ENCODE results near the gene MKS1.

MKS1 gene

DNA sequence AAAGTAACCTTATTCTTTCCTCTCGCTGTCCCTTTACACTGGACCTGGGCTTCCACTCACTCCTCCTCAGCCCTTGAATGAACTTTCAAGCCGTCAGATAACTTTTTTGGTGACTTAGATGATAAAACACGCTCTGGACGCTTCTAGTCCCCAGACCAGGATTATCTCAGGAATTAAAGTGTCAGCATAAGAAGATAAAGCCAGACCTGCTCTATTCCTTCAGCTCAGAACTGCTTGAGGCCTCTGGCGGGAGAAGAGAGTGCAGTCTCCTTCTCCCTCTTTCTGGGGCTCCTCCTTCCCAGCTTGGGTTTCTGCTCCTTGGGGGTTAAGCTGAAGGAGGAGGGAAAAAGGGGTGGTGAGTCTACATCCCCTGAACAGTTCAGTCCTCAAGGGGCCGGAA is 25.9 kb upstream of the MKS1 start:
- H3K4me3 ChIP-seq (ENCODE audit: low read depth, low read length, poor library complexity, severe bottlenecking), result no peak overlapping the region
- H3K9me2 ChIP-seq (ENCODE audit: low read depth, low read length), result no peaks in the 10 kb centered on the region
- H3K27ac ChIP-seq (ENCODE audit: low read depth, low read length, poor library complexity, severe bottlenecking), result no peak overlapping the region
- H3K9me3 ChIP-seq (ENCODE audit: low read length), result no peaks in the 10 kb centered on the region
- no peaks in the 10 kb centered on the region for H4K20me1 ChIP-seq (ENCODE audit: insufficient read depth, low read length)
- H3K36me3 ChIP-seq (ENCODE audit: insufficient read depth, low read length), result no peaks in the 10 kb centered on the region
- no peak for TF ChIP-seq EZH2 (IDR thresholded peaks at IDR 0.05; ENCODE audit: borderline replicate concordance, low read length)
- TF ChIP-seq, protein P1, sequence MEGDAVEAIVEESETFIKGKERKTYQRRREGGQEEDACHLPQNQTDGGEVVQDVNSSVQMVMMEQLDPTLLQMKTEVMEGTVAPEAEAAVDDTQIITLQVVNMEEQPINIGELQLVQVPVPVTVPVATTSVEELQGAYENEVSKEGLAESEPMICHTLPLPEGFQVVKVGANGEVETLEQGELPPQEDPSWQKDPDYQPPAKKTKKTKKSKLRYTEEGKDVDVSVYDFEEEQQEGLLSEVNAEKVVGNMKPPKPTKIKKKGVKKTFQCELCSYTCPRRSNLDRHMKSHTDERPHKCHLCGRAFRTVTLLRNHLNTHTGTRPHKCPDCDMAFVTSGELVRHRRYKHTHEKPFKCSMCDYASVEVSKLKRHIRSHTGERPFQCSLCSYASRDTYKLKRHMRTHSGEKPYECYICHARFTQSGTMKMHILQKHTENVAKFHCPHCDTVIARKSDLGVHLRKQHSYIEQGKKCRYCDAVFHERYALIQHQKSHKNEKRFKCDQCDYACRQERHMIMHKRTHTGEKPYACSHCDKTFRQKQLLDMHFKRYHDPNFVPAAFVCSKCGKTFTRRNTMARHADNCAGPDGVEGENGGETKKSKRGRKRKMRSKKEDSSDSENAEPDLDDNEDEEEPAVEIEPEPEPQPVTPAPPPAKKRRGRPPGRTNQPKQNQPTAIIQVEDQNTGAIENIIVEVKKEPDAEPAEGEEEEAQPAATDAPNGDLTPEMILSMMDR (IDR thresholded peaks at IDR 0.05; ENCODE audit: low read length), result no peak
- H2AFZ ChIP-seq (ENCODE audit: low read length), result no peak overlapping the region
- H3K27me3 ChIP-seq (ENCODE audit: insufficient read depth, low read length), result peaks cover 9% of the 10 kb centered on the region; the same call in 1 of the 2 replicates
- H3K79me2 ChIP-seq (ENCODE audit: insufficient read depth, low read length), result no peaks in the 10 kb centered on the region
- no peaks in the 10 kb centered on the region for H3F3A ChIP-seq (ENCODE audit: insufficient read depth, low read length)
- no peak overlapping the region for H3K4me2 ChIP-seq (ENCODE audit: low read length)
- no peak overlapping the region for H3K9ac ChIP-seq (ENCODE audit: low read length)
- peaks cover 3% of the 10 kb centered on the region for H3K4me1 ChIP-seq (ENCODE audit: insufficient read depth, low read length, severe bottlenecking)

DNA sequence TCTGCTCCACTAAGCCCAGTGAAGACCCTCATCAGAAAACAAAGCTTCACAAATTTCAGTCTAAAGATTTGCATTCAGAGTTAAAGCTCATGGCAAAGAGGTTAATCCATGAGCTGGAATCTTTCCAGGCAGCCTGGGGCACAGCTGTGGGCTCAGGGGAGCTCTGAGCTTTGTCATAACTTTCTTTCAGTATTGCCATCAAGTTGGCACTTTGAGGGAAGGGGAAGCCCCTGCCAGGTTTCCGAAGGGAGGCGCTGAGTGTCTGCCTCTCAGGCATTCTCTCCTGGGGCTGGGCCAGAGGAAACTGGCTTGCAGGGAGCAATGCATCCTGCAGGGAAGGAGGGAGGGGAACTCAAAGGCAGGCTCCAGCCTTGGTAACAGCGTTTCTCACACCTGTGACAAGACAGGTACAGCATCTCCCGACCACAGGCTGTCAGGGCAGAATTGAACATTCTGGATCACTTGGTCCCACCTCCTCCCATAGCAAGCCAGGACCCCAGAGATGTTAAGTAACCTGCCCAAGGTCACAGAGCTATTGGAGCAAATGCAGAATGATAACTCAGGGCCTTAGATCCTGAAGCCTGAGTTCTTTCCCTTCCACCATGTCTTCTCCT is 23.2 kb upstream of the MKS1 start:
- TF ChIP-seq, protein P1 (IDR thresholded peaks at IDR 0.05; ENCODE audit: low read length), result no peak
- H3K9me2 ChIP-seq (ENCODE audit: low read depth, low read length), result no peaks in the 10 kb centered on the region
- no peaks in the 10 kb centered on the region for H3K36me3 ChIP-seq (ENCODE audit: insufficient read depth, low read length)
- H4K20me1 ChIP-seq (ENCODE audit: insufficient read depth, low read length), result no peaks in the 10 kb centered on the region
- no peaks in the 10 kb centered on the region for H3K79me2 ChIP-seq (ENCODE audit: insufficient read depth, low read length)
- no peak overlapping the region for H3K4me2 ChIP-seq (ENCODE audit: low read length)
- H3K9me3 ChIP-seq (ENCODE audit: low read length), result no peaks in the 10 kb centered on the region
- H3K27me3 ChIP-seq (ENCODE audit: insufficient read depth, low read length), result peaks cover 12% of the 10 kb centered on the region; the same call in 1 of the 2 replicates
- no peaks in the 10 kb centered on the region for H3F3A ChIP-seq (ENCODE audit: insufficient read depth, low read length)
- no peak overlapping the region for H3K27ac ChIP-seq (ENCODE audit: low read depth, low read length, poor library complexity, severe bottlenecking)
- H3K4me1 ChIP-seq (ENCODE audit: insufficient read depth, low read length, severe bottlenecking), result no peaks in the 10 kb centered on the region
- H2AFZ ChIP-seq (ENCODE audit: low read length), result no peak overlapping the region
- H3K9ac ChIP-seq (ENCODE audit: low read length), result no peak overlapping the region
- no peak overlapping the region for H3K4me3 ChIP-seq (ENCODE audit: low read depth, low read length, poor library complexity, severe bottlenecking)

DNA sequence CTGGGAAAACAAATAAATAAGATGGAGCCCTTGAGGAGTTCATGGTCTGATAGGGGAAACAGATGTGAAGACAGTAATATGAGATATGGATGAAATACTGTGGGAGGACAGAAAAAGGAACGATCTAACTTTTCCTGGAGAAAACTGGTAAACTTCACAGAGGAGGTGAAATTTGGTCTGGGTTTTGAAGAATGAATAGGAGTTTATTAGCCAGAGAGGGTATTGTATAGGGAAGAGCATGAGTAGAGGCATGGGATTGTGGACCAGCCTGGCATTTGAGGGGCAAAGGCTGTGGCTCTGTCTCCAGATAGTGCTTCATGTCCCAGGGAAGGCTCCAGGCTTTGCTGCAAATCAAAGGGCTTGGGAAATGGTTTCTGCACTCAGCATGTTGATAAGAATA is 20.9 kb upstream of the MKS1 start:
- H4K20me1 ChIP-seq (ENCODE audit: insufficient read depth, low read length), result no peaks in the 10 kb centered on the region
- no peak overlapping the region for H3K27ac ChIP-seq (ENCODE audit: low read depth, low read length, poor library complexity, severe bottlenecking)
- TF ChIP-seq, protein P1 (IDR thresholded peaks at IDR 0.05; ENCODE audit: low read length), result no peak
- no peak for TF ChIP-seq EZH2 (IDR thresholded peaks at IDR 0.05; ENCODE audit: borderline replicate concordance, low read length)
- H3K27me3 ChIP-seq (ENCODE audit: insufficient read depth, low read length), result peaks cover 12% of the 10 kb centered on the region; the same call in 1 of the 2 replicates
- H3K9me2 ChIP-seq (ENCODE audit: low read depth, low read length), result no peaks in the 10 kb centered on the region
- H3K4me3 ChIP-seq (ENCODE audit: low read depth, low read length, poor library complexity, severe bottlenecking), result no peak overlapping the region
- H3K36me3 ChIP-seq (ENCODE audit: insufficient read depth, low read length), result no peaks in the 10 kb centered on the region
- H3K9me3 ChIP-seq (ENCODE audit: low read length), result no peaks in the 10 kb centered on the region
- no peaks in the 10 kb centered on the region for H3K4me1 ChIP-seq (ENCODE audit: insufficient read depth, low read length, severe bottlenecking)
- no peak overlapping the region for H3K4me2 ChIP-seq (ENCODE audit: low read length)
- H2AFZ ChIP-seq (ENCODE audit: low read length), result no peak overlapping the region
- H3K9ac ChIP-seq (ENCODE audit: low read length), result no peak overlapping the region
- H3K79me2 ChIP-seq (ENCODE audit: insufficient read depth, low read length), result no peaks in the 10 kb centered on the region
- H3F3A ChIP-seq (ENCODE audit: insufficient read depth, low read length), result no peaks in the 10 kb centered on the region
